Psoas muscle (tissue), 8 donors: ENCODE measurements around the gene NEU4. TPM values are rescaled to one million over a fixed set of nuclear protein-coding genes. Genes with fewer than 3 reads are reported as not detected.

Experiments used
- ATAC-seq, 4 donors: fragments of 200-7000 bp; cut with Tn5 transposase; one replicate each; pipeline ENCODE4 v1.9.1; 2020; ENCODE audit warnings: moderate library complexity in 3 of 4, mild to moderate bottlenecking in 2 of 4
- DNase-seq, 2 donors: peaks; one replicate each; pipeline ENCODE4 v3.0.0-alpha.2; 2020
- H3K27ac ChIP-seq: fragments of 200-600 bp; one replicate; pipeline ENCODE4 v1.8.0; 2022
- H3K27me3 ChIP-seq, 3 donors: fragments of 200-600 bp in 1 of 3; one replicate each; pipeline versions ENCODE4 v1.6.1 to v1.8.0; 2013 to 2022; ENCODE audit warnings: low read length in 2 of 3, mild to moderate bottlenecking in 2 of 3, moderate library complexity in 1 of 3; ENCODE audit not compliant: insufficient read depth in 3 of 3
- H3K36me3 ChIP-seq, 2 donors: fragments of 200-600 bp in 1 of 2; one replicate each; pipeline versions ENCODE4 v1.6.1 to v1.8.0; 2013 to 2022; ENCODE audit warnings: low read depth in 1 of 2, mild to moderate bottlenecking in 1 of 2, moderate library complexity in 1 of 2; ENCODE audit not compliant: insufficient read depth in 1 of 2
- H3K4me1 ChIP-seq: fragments of 200-600 bp; one replicate; pipeline ENCODE4 v1.8.0; 2022
- H3K4me3 ChIP-seq: fragments of 200-600 bp; one replicate; pipeline ENCODE4 v1.8.0; 2022; ENCODE audit warnings: mild to moderate bottlenecking
- H3K9me3 ChIP-seq: fragments of 200-600 bp; one replicate; pipeline ENCODE4 v1.8.0; 2022
- WGBS, 3 donors: extraction: QIAGEN DNeasy Blood & Tissue Kit; methylation state at CpG; one replicate each; pipeline versions ENCODE4 v1.1.6 to v1.1.7; 2013; 5-methylcytosine and 5-hydroxymethylcytosine counted together
- intact Hi-C, 2 donors: fragments of 100-400 bp; cut with DNase I; formaldehyde crosslinking; loops; one replicate each; pipeline versions ENCODE4 v1.11.0 to v1.14.2; 2022
- polyA plus RNA-seq, 3 donors: library from polyadenylated mRNA; stranded (reverse); fragments of 200-250 nt; gene quantifications; one replicate each; pipeline ENCODE4 v1.2.3, GENCODE V29; 2013
- total RNA-seq, 4 donors: library from RNA; stranded (reverse); fragmentation: NEBNext Ultra II Directional in 2 of 4; extraction: Animal tissue kit (Norgen Biotek cat#: 25700) in 2 of 4; gene quantifications; one replicate each; pipeline versions ENCODE4 v1.2.1 to v1.2.4, GENCODE V29; 2021 to 2023
- TF ChIP-seq, protein P1 (sequence below): fragments of 200-600 bp; IDR thresholded peaks from one replicate; pipeline ENCODE4 v1.8.0; 2022; ENCODE audit warnings: antibody characterized with exemption
- donor health status: healthy with polysubstance abuse.
- donor health status: DM: no; HTN: no; CAD: no; lungs with moderate emphysema.
- donor health status: Bipolar disorder and iron deficiency.
- donor health status: healthy.
- donor health status: DM: yes; HTN: yes; CAD: no.
- donor health status: DM: no; HTN: no; CAD: no.
- donor health status: DM: no; HTN: no; CAD: no.
- donor health status: DM: yes; HTN: yes; CAD: no.

The NEU4 gene
- total and polyA plus RNA-seq, 7 donors = 0.44 to 54.6 (median 7.5) TPM

DNA sequence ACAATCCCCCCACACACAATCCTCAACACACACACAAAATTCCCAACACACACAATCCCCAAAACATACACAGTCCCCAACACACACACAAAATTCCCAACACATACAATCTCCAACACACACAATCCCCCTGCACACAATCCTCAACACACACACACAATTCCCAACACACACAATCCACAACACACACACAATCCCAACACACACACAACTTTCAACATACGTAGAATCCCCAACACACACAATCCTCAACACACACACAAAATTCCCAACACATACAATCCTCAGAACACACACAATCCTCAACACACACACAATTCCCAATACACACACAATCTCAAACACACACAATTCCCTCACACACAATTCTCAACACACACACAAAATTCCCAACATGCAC, 52.3 kb downstream of the NEU4 start:
- TF ChIP-seq, protein P1, sequence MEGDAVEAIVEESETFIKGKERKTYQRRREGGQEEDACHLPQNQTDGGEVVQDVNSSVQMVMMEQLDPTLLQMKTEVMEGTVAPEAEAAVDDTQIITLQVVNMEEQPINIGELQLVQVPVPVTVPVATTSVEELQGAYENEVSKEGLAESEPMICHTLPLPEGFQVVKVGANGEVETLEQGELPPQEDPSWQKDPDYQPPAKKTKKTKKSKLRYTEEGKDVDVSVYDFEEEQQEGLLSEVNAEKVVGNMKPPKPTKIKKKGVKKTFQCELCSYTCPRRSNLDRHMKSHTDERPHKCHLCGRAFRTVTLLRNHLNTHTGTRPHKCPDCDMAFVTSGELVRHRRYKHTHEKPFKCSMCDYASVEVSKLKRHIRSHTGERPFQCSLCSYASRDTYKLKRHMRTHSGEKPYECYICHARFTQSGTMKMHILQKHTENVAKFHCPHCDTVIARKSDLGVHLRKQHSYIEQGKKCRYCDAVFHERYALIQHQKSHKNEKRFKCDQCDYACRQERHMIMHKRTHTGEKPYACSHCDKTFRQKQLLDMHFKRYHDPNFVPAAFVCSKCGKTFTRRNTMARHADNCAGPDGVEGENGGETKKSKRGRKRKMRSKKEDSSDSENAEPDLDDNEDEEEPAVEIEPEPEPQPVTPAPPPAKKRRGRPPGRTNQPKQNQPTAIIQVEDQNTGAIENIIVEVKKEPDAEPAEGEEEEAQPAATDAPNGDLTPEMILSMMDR = no peak
- intact Hi-C loops = no loop called here
- Histone ChIP-seq H3K4me3 (no peak overlapping the region), H3K9me3 (no peaks in the 10 kb centered on the region), H3K27me3 (peaks cover 0 to 44% (median 23%) of the 10 kb centered on the region in 3 donors), H3K4me1 (peaks cover 14% of the 10 kb centered on the region), H3K27ac (no peak overlapping the region), H3K36me3 (no peaks in the 10 kb centered on the region)
- DNase-seq = no peak
- no peak for ATAC-seq
- 96 to 100% (median 97%) methylated on average over 1 of the region's 1 CpG for WGBS, 3 donors

DNA sequence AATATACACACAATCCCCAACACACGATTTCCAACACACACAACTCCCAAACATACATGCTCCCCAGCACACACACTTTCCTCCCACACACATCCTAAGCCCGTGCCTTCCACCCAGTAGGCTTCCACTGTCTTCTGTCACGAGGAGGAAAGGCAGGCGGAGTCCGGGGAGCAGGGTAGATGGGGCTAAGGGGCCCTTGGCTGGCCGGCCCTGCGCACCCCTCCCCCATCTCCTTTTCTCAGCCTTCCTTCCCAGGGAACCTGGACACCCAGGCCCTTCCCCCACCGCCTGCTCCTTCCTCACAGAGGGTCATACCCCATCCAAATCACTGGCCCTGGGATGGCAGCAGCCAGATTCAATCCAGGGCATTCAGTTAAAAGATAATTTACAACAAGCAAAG, 53.1 kb downstream of the NEU4 start:
- no peaks in the 10 kb centered on the region for H3K9me3 ChIP-seq
- H3K36me3 ChIP-seq = no peaks in the 10 kb centered on the region
- TF ChIP-seq, protein P1 = no peak
- ATAC-seq (no peak), DNase-seq (peak in 1 of 2 donors; percentile 7)
- no peak overlapping the region for H3K4me3 ChIP-seq
- intact Hi-C loops = no loop called here
- H3K27ac ChIP-seq = no peak overlapping the region
- peaks cover 14% of the 10 kb centered on the region for H3K4me1 ChIP-seq
- peaks cover 0 to 52% (median 27%) of the 10 kb centered on the region in 3 donors for H3K27me3 ChIP-seq
- WGBS, 3 donors = 79 to 85% (median 83%) methylated on average over 8 of the region's 8 CpGs

DNA sequence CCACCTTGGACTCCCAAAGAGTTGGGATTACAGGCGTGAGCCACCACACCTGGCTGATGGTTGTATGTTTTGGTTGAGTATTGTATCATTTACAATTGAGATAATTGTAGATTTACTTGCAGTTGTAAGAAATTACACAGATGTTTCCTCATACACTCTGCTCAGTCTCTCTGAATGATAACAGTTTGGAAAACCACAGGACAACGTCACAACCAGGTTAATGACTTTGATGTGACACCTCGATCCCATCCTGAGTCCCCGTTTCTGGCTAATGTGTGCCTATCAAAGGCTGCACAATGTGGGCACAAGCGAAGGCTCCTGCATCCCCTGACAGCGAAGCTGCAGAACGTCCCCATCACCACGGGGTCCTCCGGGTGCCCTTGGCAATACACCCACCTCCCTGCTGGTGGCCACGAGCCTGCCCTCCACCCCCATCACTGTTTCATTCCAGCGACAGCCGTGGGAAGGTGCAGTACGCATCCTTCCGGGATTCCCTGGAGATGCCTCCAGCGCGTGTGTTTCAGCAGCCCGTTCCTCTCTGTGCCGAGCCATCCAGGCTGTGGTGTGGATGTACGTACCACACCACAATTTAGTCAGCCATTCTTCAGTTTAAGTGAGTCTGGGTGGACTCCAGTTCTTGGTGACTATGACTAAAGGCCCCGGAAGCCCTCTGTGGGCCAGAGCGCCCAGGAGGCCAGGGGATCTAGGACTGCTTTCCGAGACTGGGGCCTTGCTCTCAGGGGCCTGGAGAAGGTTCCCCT, 54.0 kb downstream of the NEU4 start:
- H3K27me3 ChIP-seq = peaks cover 0 to 56% (median 30%) of the 10 kb centered on the region in 3 donors
- ATAC-seq (no peak), DNase-seq (peak; percentile 10 to 25)

DNA sequence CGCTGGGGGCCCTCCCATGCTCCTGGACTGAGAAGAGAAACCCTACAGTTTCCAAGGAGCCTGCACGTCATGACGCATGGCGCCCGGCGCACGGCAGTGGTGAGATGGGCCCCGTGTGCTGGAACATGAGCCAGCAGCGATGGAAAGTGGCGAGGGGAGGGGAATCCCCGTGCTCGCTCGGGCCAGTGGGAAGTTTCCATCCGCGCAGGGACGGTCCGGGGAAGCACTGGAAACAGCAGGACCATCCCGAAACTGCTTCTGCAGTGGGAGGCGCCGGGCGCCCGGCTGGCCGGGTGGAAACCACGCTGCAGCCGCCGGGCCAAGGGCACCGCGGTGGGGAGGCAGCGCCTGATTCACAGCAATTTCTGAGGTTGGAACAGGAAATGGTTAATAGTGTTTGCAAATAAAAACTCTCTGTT, 54.6 kb downstream of the NEU4 start:
- peaks cover 0 to 56% (median 30%) of the 10 kb centered on the region in 3 donors for H3K27me3 ChIP-seq
- no peak overlapping the region for H3K27ac ChIP-seq
- DNase-seq (peak; percentile 44 to 56), ATAC-seq (peak in 3 of 4 donors; percentile 17 to 31 (median 21))
- TF ChIP-seq, protein P1 = no peak
- no peaks in the 10 kb centered on the region for H3K9me3 ChIP-seq
- no peaks in the 10 kb centered on the region for H3K36me3 ChIP-seq
- H3K4me3 ChIP-seq = no peak overlapping the region
- intact Hi-C loops = no loop called here
- H3K4me1 ChIP-seq = peaks cover 14% of the 10 kb centered on the region
- WGBS, 3 donors = 16 to 34% (median 23%) methylated on average over 28 to 29 of the region's 29 CpGs

More for the DNA sequence above, 54.0 kb downstream of the NEU4 start:
- Histone ChIP-seq H3K27ac (no peak overlapping the region), H3K4me3 (no peak overlapping the region), H3K9me3 (no peaks in the 10 kb centered on the region), H3K4me1 (peaks cover 14% of the 10 kb centered on the region), H3K36me3 (no peaks in the 10 kb centered on the region)
- intact Hi-C loops = no loop called here
- TF ChIP-seq, protein P1 = no peak
- 76 to 83% (median 80%) methylated on average over 22 of the region's 22 CpGs for WGBS, 3 donors
